ENCODE results near the gene AFDN.

DNA sequence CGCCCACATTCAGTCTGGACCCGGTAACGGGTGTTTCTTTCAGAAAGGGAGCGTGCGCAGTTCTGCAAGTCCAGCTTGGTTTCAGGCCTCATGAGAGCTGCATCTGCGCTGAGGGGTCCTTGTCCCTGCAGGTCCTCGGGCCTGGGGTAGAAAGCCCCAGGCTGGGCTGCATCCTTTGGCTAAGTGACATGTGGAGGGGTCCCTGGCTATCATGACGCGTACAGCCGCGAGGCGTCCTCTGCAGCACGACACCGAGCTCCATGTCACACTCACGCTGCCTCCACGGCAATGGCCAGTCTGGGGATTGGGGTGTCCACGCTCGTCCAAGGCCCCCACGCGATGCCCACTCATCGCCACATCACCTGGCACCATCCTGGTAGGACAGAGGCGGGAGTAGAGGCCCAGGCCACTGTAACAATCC, 169.0 kb downstream of the AFDN start:
- TF ChIP-seq, protein P1, sequence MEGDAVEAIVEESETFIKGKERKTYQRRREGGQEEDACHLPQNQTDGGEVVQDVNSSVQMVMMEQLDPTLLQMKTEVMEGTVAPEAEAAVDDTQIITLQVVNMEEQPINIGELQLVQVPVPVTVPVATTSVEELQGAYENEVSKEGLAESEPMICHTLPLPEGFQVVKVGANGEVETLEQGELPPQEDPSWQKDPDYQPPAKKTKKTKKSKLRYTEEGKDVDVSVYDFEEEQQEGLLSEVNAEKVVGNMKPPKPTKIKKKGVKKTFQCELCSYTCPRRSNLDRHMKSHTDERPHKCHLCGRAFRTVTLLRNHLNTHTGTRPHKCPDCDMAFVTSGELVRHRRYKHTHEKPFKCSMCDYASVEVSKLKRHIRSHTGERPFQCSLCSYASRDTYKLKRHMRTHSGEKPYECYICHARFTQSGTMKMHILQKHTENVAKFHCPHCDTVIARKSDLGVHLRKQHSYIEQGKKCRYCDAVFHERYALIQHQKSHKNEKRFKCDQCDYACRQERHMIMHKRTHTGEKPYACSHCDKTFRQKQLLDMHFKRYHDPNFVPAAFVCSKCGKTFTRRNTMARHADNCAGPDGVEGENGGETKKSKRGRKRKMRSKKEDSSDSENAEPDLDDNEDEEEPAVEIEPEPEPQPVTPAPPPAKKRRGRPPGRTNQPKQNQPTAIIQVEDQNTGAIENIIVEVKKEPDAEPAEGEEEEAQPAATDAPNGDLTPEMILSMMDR (IDR thresholded peaks at IDR 0.05), result no peak
- TF ChIP-seq POLR2A (IDR thresholded peaks at IDR 0.05) (no peak), EP300 (IDR thresholded peaks at IDR 0.05) (no peak)
